Keratinocyte (primary cell): ENCODE data around the gene MANF. TPM values are rescaled to one million over a fixed set of nuclear protein-coding genes. Genes with fewer than 3 reads are reported as not detected.

Experiments used
- DNase-seq: peaks from one replicate; pipeline ENCODE4 v3.0.0-alpha.2; 2011; ENCODE audit warnings: low read depth, missing footprints, low spot score
- FAIRE-seq: peaks from 2 replicates; lab custom pipeline; 2011; peaks lifted over from hg19 to GRCh38; lab: Jason Lieb, UNC
- H2AFZ ChIP-seq: 2 replicates; pipeline ENCODE4 v1.6.0; 2012; ENCODE audit warnings: low read length, control low read depth, inconsistent platforms; ENCODE audit not compliant: control insufficient read depth
- H3K27ac ChIP-seq: 2 replicates; pipeline ENCODE4 v1.5.1; 2011; ENCODE audit warnings: low read length; ENCODE audit not compliant: control insufficient read depth, insufficient read depth
- H3K27me3 ChIP-seq: 3 replicates; pipeline ENCODE4 v1.6.0; 2011; ENCODE audit warnings: low read length; ENCODE audit not compliant: control insufficient read depth, insufficient read depth; ENCODE audit errors: extremely low read depth
- H3K36me3 ChIP-seq, 2 experiments: 2 replicates in 1 of 2; 3 replicates in 1 of 2; pipeline ENCODE4 v1.5.1; 2011; ENCODE audit warnings: low read length in 2 of 2, mild to moderate bottlenecking in 1 of 2; ENCODE audit not compliant: control insufficient read depth in 2 of 2, insufficient read depth in 2 of 2; ENCODE audit errors: extremely low read depth in 1 of 2
- H3K4me1 ChIP-seq: 3 replicates; pipeline ENCODE4 v1.5.1; 2011; ENCODE audit warnings: low read length; ENCODE audit not compliant: control insufficient read depth, insufficient read depth; ENCODE audit errors: extremely low read depth
- H3K4me2 ChIP-seq: 3 replicates; pipeline ENCODE4 v1.6.0; 2011; ENCODE audit warnings: low read depth, low read length; ENCODE audit not compliant: control insufficient read depth, insufficient read depth; ENCODE audit errors: extremely low read depth
- H3K4me3 ChIP-seq, 3 experiments: fragments of 200-600 bp in 1 of 3; sonication (generic) in 1 of 3; 2 replicates in 2 of 3; 3 replicates in 1 of 3; pipeline ENCODE4 v1.5.1; 2011 to 2016; ENCODE audit warnings: low read length in 3 of 3, mild to moderate bottlenecking in 3 of 3, control low read depth in 2 of 3, inconsistent platforms in 1 of 3, low read depth in 1 of 3, mixed read lengths in 1 of 3, mixed run types in 1 of 3, moderate library complexity in 1 of 3; ENCODE audit not compliant: control insufficient read depth in 2 of 3, insufficient read depth in 2 of 3; ENCODE audit errors: extremely low read depth in 1 of 3
- H3K79me2 ChIP-seq: 2 replicates; pipeline ENCODE4 v1.6.0; 2012; ENCODE audit warnings: low read length; ENCODE audit not compliant: control insufficient read depth, insufficient read depth
- H3K9ac ChIP-seq: 3 replicates; pipeline ENCODE4 v1.6.0; 2011; ENCODE audit warnings: low read length; ENCODE audit not compliant: control insufficient read depth, insufficient read depth; ENCODE audit errors: extremely low read depth
- H3K9me1 ChIP-seq: 3 replicates; pipeline ENCODE4 v1.6.0; 2011; ENCODE audit warnings: low read length; ENCODE audit not compliant: control insufficient read depth, insufficient read depth; ENCODE audit errors: extremely low read depth
- H3K9me3 ChIP-seq: 2 replicates; pipeline ENCODE4 v1.5.1; 2012; ENCODE audit warnings: low read depth, low read length; ENCODE audit not compliant: control insufficient read depth
- H4K20me1 ChIP-seq: 3 replicates; pipeline ENCODE4 v1.6.0; 2011; ENCODE audit warnings: low read length; ENCODE audit not compliant: control insufficient read depth, insufficient read depth; ENCODE audit errors: extremely low read depth
- CTCF ChIP-seq, 3 experiments: IDR thresholded peaks in 1 of 3; conservative IDR thresholded peaks in 1 of 3; optimal IDR thresholded peaks in 1 of 3; 2 replicates in 2 of 3; 3 replicates in 1 of 3; pipeline versions ENCODE3 to v1.5.1; 2011; ENCODE audit warnings: low read length in 3 of 3, mild to moderate bottlenecking in 3 of 3, moderate library complexity in 2 of 3, control low read depth in 1 of 3, inconsistent platforms in 1 of 3; ENCODE audit not compliant: insufficient read depth in 2 of 3; ENCODE audit errors: extremely low read depth in 1 of 3
- EZH2 ChIP-seq: IDR thresholded peaks from one replicate; pipeline ENCODE4 v1.6.1; 2012; ENCODE audit warnings: inconsistent platforms, mild to moderate bottlenecking, low read length, moderate library complexity
- dilution Hi-C: fragments of 300-500 bp; cut with MboI; formaldehyde crosslinking; loops from one replicate; pipeline ENCODE4 v1.7.0; 2020; ENCODE audit warnings: low sequenced_read_pairs; ENCODE audit not compliant: extremely low pct_ligation_motif_present
- polyA plus RNA-seq, 5 experiments: library from polyadenylated mRNA; depleted of rRNA in 3 of 5; stranded (reverse) in 3 of 5; stranded (forward) in 1 of 5; unstranded in 1 of 5; fragments of >200 nt; gene quantifications; 1 replicate in 1 of 5; 2 replicates in 3 of 5; 3 replicates in 1 of 5; pipeline versions ENCODE4 v1.2.1 to v1.2.3, GENCODE V29; 2011 to 2012; ENCODE audit warnings: missing spikeins in 2 of 5, low read depth in 1 of 5, low replicate concordance in 1 of 5

MANF gene
- polyA plus RNA-seq, 1 donor (not counting 4 experiments of a cell fraction or from before 2014, with no cell fraction given) = 143 TPM

- no peak overlapping the region for H3K9ac ChIP-seq
- dilution Hi-C loops = loop anchor here (25.0 kb wide), 1 partner anchor 769 kb away; the partner anchor contains the start of genes CISH and MAPKAPK3
- H3K4me3 ChIP-seq = no peak overlapping the region
- no peaks in the 10 kb centered on the region for H3K9me3 ChIP-seq
- no peaks in the 10 kb centered on the region for H3K9me1 ChIP-seq
- no peak overlapping the region for H2AFZ ChIP-seq
- no peak for TF ChIP-seq EZH2
- no peak for TF ChIP-seq CTCF (optimal IDR thresholded peaks at IDR 0.05 in 1 of 3, IDR thresholded peaks at IDR 0.05 in 1 of 3, conservative IDR thresholded peaks at IDR 0.05 in 1 of 3; ENCODE audit: extremely low read depth in 1 of 3, insufficient read depth in 2 of 3, low read length in 3 of 3)
- H3K4me2 ChIP-seq = no peak overlapping the region
- FAIRE-seq (no peak), DNase-seq (no peak)
- peaks cover 10% of the 10 kb centered on the region for H3K4me1 ChIP-seq
- H3K36me3 ChIP-seq = peaks cover 0 to under 1% of the 10 kb centered on the region in 2 experiments
- H3K27ac ChIP-seq = no peak overlapping the region
- H3K79me2 ChIP-seq = peaks cover 22% of the 10 kb centered on the region
- no peaks in the 10 kb centered on the region for H4K20me1 ChIP-seq
- no peaks in the 10 kb centered on the region for H3K27me3 ChIP-seq
Observed at GRCh38 chr3:51381333-51381705, 3.8 kb upstream of the MANF start.

- H3K4me1 ChIP-seq = peaks cover 16% of the 10 kb centered on the region
- no peaks in the 10 kb centered on the region for H3K9me1 ChIP-seq
- peaks cover 29% of the 10 kb centered on the region for H3K79me2 ChIP-seq
- H3K27me3 ChIP-seq = no peaks in the 10 kb centered on the region
- no peak overlapping the region for H3K4me3 ChIP-seq
- dilution Hi-C loops = loop anchor here (25.0 kb wide), 1 partner anchor 770 kb away; the partner anchor contains the start of genes CISH and MAPKAPK3
- H2AFZ ChIP-seq = no peak overlapping the region
- no peak for FAIRE-seq
- TF ChIP-seq EZH2 (no peak), CTCF (optimal IDR thresholded peaks at IDR 0.05 in 1 of 3, IDR thresholded peaks at IDR 0.05 in 1 of 3, conservative IDR thresholded peaks at IDR 0.05 in 1 of 3; ENCODE audit: extremely low read depth in 1 of 3, insufficient read depth in 2 of 3, low read length in 3 of 3) (no peak)
- H3K9me3 ChIP-seq = no peaks in the 10 kb centered on the region
- no peak overlapping the region for H3K27ac ChIP-seq
- H4K20me1 ChIP-seq = no peaks in the 10 kb centered on the region
- H3K4me2 ChIP-seq = no peak overlapping the region
- no peak for DNase-seq
- no peak overlapping the region for H3K9ac ChIP-seq
- H3K36me3 ChIP-seq = peaks cover 0 to 7% of the 10 kb centered on the region in 2 experiments
Observed at GRCh38 chr3:51382076-51382745, 2.9 kb upstream of the MANF start.
